IMR-90 (cell line): ENCODE results near the gene CRB1. TPM values are rescaled to one million over a fixed set of nuclear protein-coding genes. Genes with fewer than 3 reads are reported as not detected.

ENCODE experiments used
- ATAC-seq: fragments of 200-7000 bp; cut with Tn5 transposase; 2 replicates; pipeline ENCODE4 v1.9.1; 2020; ENCODE audit warnings: low read depth, mild to moderate bottlenecking, moderate library complexity
- BruUV-seq: library from RNA; stranded (reverse); fragments of 400-500 nt; replicated peaks from 2 replicates; lab custom pipeline; 2021; lab: Mats Ljungman, UMichigan
- CTCF ChIA-PET: fragments of 300-600 bp; formaldehyde crosslinking; extraction: SDS; loops from one replicate; lab custom pipeline; 2021; ENCODE audit warnings: antibody characterized with exemption; lab: Yijun Ruan, JAX
- POLR2A ChIA-PET: fragments of 300-600 bp; sonication (Branson Sonifier 250); formaldehyde crosslinking; loops from one replicate; lab custom pipeline; 2022; ENCODE audit warnings: antibody characterized with exemption; ENCODE audit not compliant: unreplicated experiment; lab: Charles Lee
- DNase-seq: peaks from one replicate; pipeline ENCODE4 v3.0.0; 2013
- H2AFZ ChIP-seq: replicated peaks from 2 replicates; pipeline ENCODE3; 2013; ENCODE audit warnings: low read length, mild to moderate bottlenecking; ENCODE audit not compliant: poor library complexity
- H2AK5ac ChIP-seq: 2 replicates; pipeline ENCODE4 v1.6.1; 2013; ENCODE audit warnings: low read depth, low read length, inconsistent platforms
- H2AK9ac ChIP-seq: replicated peaks from 2 replicates; pipeline ENCODE3; 2013; ENCODE audit warnings: mild to moderate bottlenecking, low read depth, low read length, moderate library complexity; ENCODE audit not compliant: poor library complexity
- H2BK120ac ChIP-seq: 2 replicates; pipeline ENCODE4 v1.6.1; 2013; ENCODE audit warnings: low read depth, low read length, inconsistent platforms
- H2BK15ac ChIP-seq: 3 replicates; pipeline ENCODE4 v1.6.1; 2013; ENCODE audit warnings: low read depth, low read length, inconsistent platforms
- H2BK20ac ChIP-seq: 2 replicates; pipeline ENCODE4 v1.6.1; 2013; ENCODE audit warnings: low read depth, mild to moderate bottlenecking, inconsistent platforms, low read length, moderate library complexity
- H2BK5ac ChIP-seq: 2 replicates; pipeline ENCODE4 v1.6.1; 2013; ENCODE audit warnings: mild to moderate bottlenecking, low read depth, low read length, inconsistent platforms; ENCODE audit not compliant: poor library complexity, severe bottlenecking
- H3K14ac ChIP-seq: replicated peaks from 2 replicates; pipeline ENCODE4 v1.6.1; 2013; ENCODE audit warnings: low read depth, low read length, inconsistent platforms
- H3K18ac ChIP-seq: 2 replicates; pipeline ENCODE4 v1.6.1; 2013; ENCODE audit warnings: low read depth, low read length, control low read depth
- H3K23ac ChIP-seq: 2 replicates; pipeline ENCODE4 v1.6.1; 2013; ENCODE audit warnings: low read depth, low read length, inconsistent platforms
- H3K27ac ChIP-seq: 2 replicates; pipeline ENCODE4 v1.5.1; 2013; ENCODE audit warnings: mild to moderate bottlenecking, control low read depth, low read length; ENCODE audit not compliant: insufficient read depth
- H3K27me3 ChIP-seq: 2 replicates; pipeline ENCODE4 v1.6.1; 2013; ENCODE audit warnings: low read length; ENCODE audit not compliant: control insufficient read depth, insufficient read depth
- H3K36me3 ChIP-seq: 2 replicates; pipeline ENCODE4 v1.6.1; 2013; ENCODE audit warnings: low read length, mixed read lengths; ENCODE audit not compliant: control insufficient read depth, insufficient read depth
- H3K4ac ChIP-seq: 2 replicates; pipeline ENCODE4 v1.6.1; 2013; ENCODE audit warnings: low read depth, low read length, inconsistent platforms
- H3K4me1 ChIP-seq: 2 replicates; pipeline ENCODE4 v1.6.1; 2013; ENCODE audit warnings: low read length, mixed read lengths; ENCODE audit not compliant: control insufficient read depth, insufficient read depth
- H3K4me2 ChIP-seq: 2 replicates; pipeline ENCODE4 v1.6.1; 2013; ENCODE audit warnings: low read depth, mild to moderate bottlenecking, control low read depth, low read length, moderate library complexity
- H3K4me3 ChIP-seq: 2 replicates; pipeline ENCODE4 v1.5.1; 2013; ENCODE audit warnings: low read depth, mild to moderate bottlenecking, control low read depth, low read length, moderate library complexity; ENCODE audit not compliant: insufficient read depth
- H3K56ac ChIP-seq: 2 replicates; pipeline ENCODE4 v1.6.1; 2013; ENCODE audit warnings: low read length, inconsistent platforms; ENCODE audit not compliant: insufficient read depth; ENCODE audit errors: extremely low read depth
- H3K79me1 ChIP-seq, 2 experiments: 2 replicates each; pipeline ENCODE4 v1.6.1; 2013; ENCODE audit warnings: low read length in 2 of 2, inconsistent platforms in 1 of 2, low read depth in 1 of 2
- H3K9ac ChIP-seq: 2 replicates; pipeline ENCODE4 v1.6.1; 2013; ENCODE audit warnings: low read depth, low read length, control low read depth
- H3K9me1 ChIP-seq: 2 replicates; pipeline ENCODE4 v1.6.1; 2013; ENCODE audit warnings: low read length, inconsistent platforms; ENCODE audit not compliant: insufficient read depth
- H3K9me3 ChIP-seq: 2 replicates; pipeline ENCODE4 v1.6.1; 2013; ENCODE audit warnings: low read length; ENCODE audit not compliant: control insufficient read depth, insufficient read depth
- H4K20me1 ChIP-seq: 2 replicates; pipeline ENCODE4 v1.6.1; 2013; ENCODE audit warnings: low read length, inconsistent platforms; ENCODE audit not compliant: insufficient read depth
- H4K5ac ChIP-seq: 2 replicates; pipeline ENCODE4 v1.6.1; 2013; ENCODE audit warnings: mild to moderate bottlenecking, low read depth, low read length, control low read depth
- H4K8ac ChIP-seq, 2 experiments: 2 replicates each; pipeline ENCODE4 v1.6.1; 2013; ENCODE audit warnings: low read depth in 2 of 2, low read length in 2 of 2, control low read depth in 1 of 2, inconsistent platforms in 1 of 2
- H4K91ac ChIP-seq: 2 replicates; pipeline ENCODE4 v1.6.1; 2013; ENCODE audit warnings: low read depth, low read length, inconsistent platforms; ENCODE audit not compliant: insufficient read depth
- MAFK ChIP-seq: IDR thresholded peaks from 2 replicates; pipeline ENCODE4 v1.6.1; 2012; ENCODE audit warnings: low read depth, low read length, improper control_type of control experiment
- SMC3 ChIP-seq: fragments of 150-350 bp; IDR thresholded peaks from 2 replicates; pipeline ENCODE4 v1.6.1; 2016; ENCODE audit warnings: low read depth, mild to moderate bottlenecking, antibody characterized with exemption, low read length, moderate library complexity
- WGBS, 2 experiments: methylation state at CpG; one replicate each; pipeline versions ENCODE4 v1.1.5 to v1.1.7; 2013; ENCODE audit warnings: missing lambda C conversion rate in 2 of 2; ENCODE audit not compliant: insufficient read length in 1 of 2; ENCODE audit errors: extremely low coverage in 2 of 2; 5-methylcytosine and 5-hydroxymethylcytosine counted together
- dilution Hi-C: fragments of 300-500 bp; cut with HindIII; formaldehyde crosslinking; loops from one replicate; pipeline ENCODE4 v1.14.3; 2018; ENCODE audit warnings: low sequenced_read_pairs; ENCODE audit not compliant: unreplicated experiment
- in situ Hi-C: fragments of 300-500 bp; cut with MboI; formaldehyde crosslinking; loops from 3 replicates; pipeline ENCODE4 v1.14.3; 2019; ENCODE audit warnings: low sequenced_read_pairs, inconsistent platforms, mixed read lengths
- intact Hi-C: fragments of 100-400 bp; cut with micrococcal nuclease; formaldehyde crosslinking; loops from 2 replicates; pipeline ENCODE4 v1.10.0; 2022
- polyA plus RNA-seq, 3 experiments: library from polyadenylated mRNA; depleted of rRNA; stranded (reverse); fragments of >200 nt; gene quantifications; 2 replicates each; pipeline ENCODE4 v1.2.3, GENCODE V29; 2012; ENCODE audit warnings: low replicate concordance in 1 of 3
- total RNA-seq: library from RNA; depleted of rRNA; stranded (reverse); fragments of >200 nt; gene quantifications from 2 replicates; pipeline ENCODE4 v1.2.3, GENCODE V29; 2012

Gene CRB1
- total and polyA plus RNA-seq, 2 of the 4 experiments (the other 2 are of a cell fraction): not detected

DNA sequence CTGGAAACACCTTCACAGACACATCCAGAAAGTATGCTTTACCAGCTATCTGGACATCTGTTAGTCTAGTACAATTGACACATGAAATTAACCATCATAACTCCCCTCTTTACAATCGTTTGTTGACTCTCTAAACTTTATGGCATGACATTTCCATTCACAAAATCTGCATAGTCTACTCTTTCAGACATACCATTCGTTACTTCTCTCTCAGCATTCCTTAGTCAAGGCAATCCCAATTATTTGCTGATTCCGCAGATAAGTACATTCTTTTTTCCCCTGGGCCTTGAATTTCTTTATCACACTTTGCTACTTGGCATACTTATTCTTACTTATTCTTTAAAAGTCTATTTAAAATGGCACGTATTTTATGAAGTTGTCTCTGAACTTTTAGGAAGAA is 15.1 kb upstream of the CRB1 start:
- no peaks in the 10 kb centered on the region for H4K20me1 ChIP-seq
- BruUV-seq: no TSS peak
- CTCF ChIA-PET: no interaction called here
- dilution Hi-C loops: no loop called here
- no peak overlapping the region for H3K56ac ChIP-seq
- no peak overlapping the region for H3K27ac ChIP-seq
- H3K9ac ChIP-seq: no peak overlapping the region
- no peak overlapping the region for H2BK15ac ChIP-seq
- no peak overlapping the region for H3K18ac ChIP-seq
- no peak overlapping the region for H4K5ac ChIP-seq
- no peak overlapping the region for H2BK20ac ChIP-seq
- H2AK5ac ChIP-seq: no peak overlapping the region
- H3K4me3 ChIP-seq: no peak overlapping the region
- no peaks in the 10 kb centered on the region for H3K36me3 ChIP-seq
- peak; percentile 46; the same call in 1 of the 2 replicates for TF ChIP-seq MAFK
- no peak for TF ChIP-seq SMC3
- in situ Hi-C loops: no loop called here
- H2AK9ac ChIP-seq: no peak overlapping the region
- 50% methylated on average over 1 of the region's 4 CpGs; no CpG with 5 or more reads in 1 of the 2 experiments for WGBS, 2 experiments
- H2AFZ ChIP-seq: no peak overlapping the region
- H3K4me1 ChIP-seq: no peaks in the 10 kb centered on the region
- no peaks in the 10 kb centered on the region for H3K79me1 ChIP-seq
- DNase-seq: no peak
- H3K14ac ChIP-seq: no peak overlapping the region
- no peak overlapping the region for H4K91ac ChIP-seq
- H3K4ac ChIP-seq: no peak overlapping the region
- POLR2A ChIA-PET: no interaction called here
- no peak overlapping the region for H4K8ac ChIP-seq
- no peak overlapping the region for H3K23ac ChIP-seq
- H3K9me1 ChIP-seq: no peaks in the 10 kb centered on the region
- no peaks in the 10 kb centered on the region for H3K27me3 ChIP-seq
- ATAC-seq: no peak
- H2BK5ac ChIP-seq: no peak overlapping the region
- no peak overlapping the region for H2BK120ac ChIP-seq
- no peak overlapping the region for H3K4me2 ChIP-seq
- intact Hi-C loops: no loop called here
- no peaks in the 10 kb centered on the region for H3K9me3 ChIP-seq
